ENCODE measurements around the gene CTCFL.

The CTCFL gene

GRCh38 chr20:57460781-57461465 lies 64.0 kb downstream of the CTCFL start:
- no peak for DNase-seq

- no peak for DNase-seq
These were observed 65.0 kb downstream of the CTCFL start for GRCh38 chr20:57459897-57460296.

GRCh38 chr20:57459278-57459677 lies 65.7 kb downstream of the CTCFL start:
- DNase-seq = peak; percentile 22

GRCh38 chr20:57458400-57459160 lies 66.4 kb downstream of the CTCFL start:
- no peak for DNase-seq

- DNase-seq = peak; percentile 12
These were observed 67.5 kb downstream of the CTCFL start for GRCh38 chr20:57457243-57458095.

DNA sequence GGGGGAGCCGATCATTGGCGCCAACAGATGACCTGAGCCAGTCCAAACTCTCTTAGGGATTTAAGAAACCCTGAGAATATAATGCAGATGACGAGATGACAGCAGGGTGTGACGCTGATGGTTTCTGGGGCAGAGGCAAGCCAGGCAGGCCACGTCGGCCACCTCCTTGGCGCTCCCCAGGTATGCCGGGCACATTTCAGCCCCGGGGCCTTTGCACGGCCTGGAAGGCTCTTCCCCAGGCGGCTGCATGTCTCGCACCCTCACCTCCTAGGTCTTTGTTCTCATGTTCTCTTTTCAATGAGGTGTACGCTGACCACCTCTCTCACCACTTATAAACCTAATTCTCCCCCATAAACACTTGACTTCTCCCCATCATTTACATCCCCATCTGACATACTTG lies 68.8 kb downstream of the CTCFL start:
- no peak for DNase-seq

DNA sequence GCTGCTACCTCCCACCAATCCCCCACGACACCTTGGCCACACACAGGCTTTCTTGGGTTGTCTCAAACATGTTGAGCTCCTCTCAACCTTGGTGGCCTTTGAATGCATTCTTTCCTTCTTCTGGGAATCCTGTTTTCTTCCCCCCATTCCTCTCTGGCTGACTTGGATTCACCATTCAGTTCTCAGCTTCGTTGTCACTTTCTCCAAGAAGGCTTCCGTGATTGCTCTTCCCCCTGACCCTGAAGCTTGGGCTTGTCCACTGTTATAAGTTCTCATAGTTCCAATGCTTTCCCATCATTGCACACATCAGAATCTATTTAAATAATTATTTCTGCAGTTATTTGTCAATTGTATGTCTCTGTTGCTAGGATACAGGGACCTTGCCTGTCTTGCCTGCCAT lies 69.6 kb downstream of the CTCFL start:
- DNase-seq = no peak

DNA sequence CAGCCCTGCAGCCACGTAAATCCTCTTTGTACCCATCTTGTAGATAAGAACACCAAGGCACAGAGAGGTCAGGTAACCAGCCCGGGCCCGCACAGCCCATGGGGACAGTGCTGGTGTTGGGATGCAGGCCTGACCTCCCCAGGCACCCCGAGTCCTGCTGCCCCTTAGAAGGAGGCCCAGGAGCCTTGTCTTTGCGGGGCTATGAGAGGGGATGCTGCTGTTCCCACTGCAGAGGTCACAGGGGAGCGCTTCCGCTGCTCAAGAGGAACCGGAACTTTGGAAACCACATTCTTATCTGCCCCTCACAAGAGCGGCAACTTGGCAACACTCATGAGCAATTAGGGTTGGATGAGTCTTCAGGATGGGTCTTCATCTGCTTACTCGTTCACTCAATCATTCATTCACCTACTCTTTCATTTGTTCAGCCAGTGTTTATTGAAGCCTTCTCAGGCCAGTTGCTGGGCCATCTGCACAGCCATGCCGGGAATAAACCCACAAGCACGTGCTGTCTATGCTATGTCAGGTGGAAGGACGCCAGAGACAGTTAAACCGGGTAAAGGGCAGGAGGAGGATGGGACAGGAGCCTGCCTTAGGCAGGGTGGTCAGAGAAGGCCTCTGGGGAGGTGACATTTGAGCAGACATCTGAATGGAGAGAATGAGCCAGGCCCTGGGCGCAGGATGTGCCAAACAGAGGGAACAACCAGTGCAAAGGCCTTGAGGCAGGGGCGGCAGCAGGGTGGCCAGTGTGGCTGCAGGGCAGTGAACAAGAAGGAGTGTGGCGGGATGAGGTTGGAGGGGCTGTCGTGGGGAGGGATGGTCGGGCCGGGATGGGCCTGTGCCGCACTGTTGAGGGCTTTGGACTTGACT lies 72.9 kb downstream of the CTCFL start:
- no peak for DNase-seq

DNA sequence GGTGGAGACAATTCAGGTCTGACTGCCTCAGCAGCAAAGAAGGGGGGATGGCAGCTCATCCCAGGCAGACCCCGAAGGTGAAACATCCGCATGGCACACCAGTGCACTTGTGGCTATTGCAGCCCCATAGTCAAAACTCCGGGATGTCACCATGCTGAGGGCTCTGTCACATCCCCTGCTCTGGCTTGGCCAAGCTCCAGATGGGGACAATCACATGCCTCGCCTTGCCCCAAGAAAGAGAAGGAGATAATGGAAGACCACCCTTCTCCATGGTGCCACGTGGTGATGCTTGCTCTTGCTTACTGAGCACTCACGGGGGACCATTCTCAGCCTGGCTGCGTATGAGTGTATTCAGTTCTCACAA lies 73.5 kb downstream of the CTCFL start:
- no peak for DNase-seq

- DNase-seq = no peak
These were observed 74.0 kb downstream of the CTCFL start for GRCh38 chr20:57450931-57451330.

DNA sequence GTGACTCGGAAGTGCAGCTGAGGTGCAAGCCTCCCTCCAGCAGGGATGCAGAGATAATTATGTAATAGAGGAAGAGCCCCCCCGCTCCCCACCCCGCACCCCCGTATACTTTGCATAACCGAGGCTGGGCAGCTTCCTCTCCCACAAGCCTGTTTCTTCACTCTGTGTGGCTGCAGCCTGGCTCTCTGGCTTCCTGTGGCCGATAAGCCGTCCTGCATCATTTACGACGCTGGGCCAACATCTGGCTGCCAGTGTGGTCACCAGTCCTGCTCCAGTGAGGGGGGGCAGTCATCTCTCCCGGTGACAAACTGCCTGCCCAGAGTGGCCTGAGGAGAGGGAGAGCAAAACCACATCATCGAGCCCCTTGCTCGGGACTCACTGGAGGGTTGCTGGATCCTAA lies 74.5 kb downstream of the CTCFL start:
- no peak for DNase-seq

DNA sequence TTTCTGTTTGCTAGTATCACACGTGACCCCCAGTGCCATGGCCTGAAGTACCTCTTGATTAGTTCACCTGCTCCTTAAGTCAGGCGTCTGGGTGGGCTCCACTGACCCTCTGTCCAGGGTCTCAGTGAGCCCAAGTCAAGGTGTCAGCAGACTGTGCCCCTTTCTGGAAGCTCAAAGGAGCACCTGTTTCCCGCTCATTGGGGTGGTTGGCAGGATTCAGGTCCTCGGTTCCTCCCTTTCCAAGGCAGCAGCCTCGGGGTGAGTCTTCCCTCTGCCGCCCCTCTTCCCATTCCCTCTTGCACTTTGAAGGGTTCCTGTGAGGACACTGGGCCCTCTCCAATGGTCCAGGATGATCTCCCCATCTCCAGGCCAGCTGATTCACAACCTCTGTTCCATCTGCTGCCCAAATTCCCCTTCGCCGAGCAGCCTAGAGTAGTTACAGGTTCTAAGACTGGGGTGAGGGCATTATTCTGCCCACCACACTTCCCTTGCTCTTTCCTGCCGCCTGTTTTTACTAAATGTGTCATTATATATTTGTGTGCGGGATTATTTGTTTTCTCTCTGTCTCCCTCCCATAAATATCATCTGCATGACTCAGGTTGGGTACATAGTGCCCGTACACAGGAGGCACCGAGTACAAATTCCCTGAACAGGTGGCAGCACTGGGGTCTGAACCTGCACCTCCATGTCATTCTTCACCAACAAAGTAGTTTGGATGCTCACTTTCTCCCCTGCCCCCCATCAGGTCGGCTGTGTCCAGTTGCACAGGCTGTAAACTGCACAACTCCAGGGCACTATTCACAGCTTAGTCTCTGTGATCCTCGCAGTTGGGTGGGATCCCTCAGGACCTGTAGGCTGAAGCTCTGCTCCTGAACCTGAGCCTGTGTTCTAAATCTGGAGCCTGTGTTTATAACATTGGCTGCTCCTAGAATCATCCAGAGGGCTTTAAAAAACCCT lies 75.3 kb downstream of the CTCFL start:
- no peak for DNase-seq

GRCh38 chr20:57448764-57449354 lies 76.1 kb downstream of the CTCFL start:
- no peak for DNase-seq
